H9 (cell line): ENCODE measurements around the gene PRKAR2B. TPM values are rescaled to one million over a fixed set of nuclear protein-coding genes. Genes with fewer than 3 reads are reported as not detected.

Experiments used
- DNase-seq: peaks from one replicate; pipeline ENCODE4 v3.0.0-alpha.2; 2017
- H2AFZ ChIP-seq: one replicate; pipeline ENCODE4 v1.6.1; 2013; ENCODE audit warnings: mild to moderate bottlenecking, low read length, control low read depth, moderate library complexity
- H2AK5ac ChIP-seq: 2 replicates; pipeline ENCODE4 v1.6.1; 2013; ENCODE audit warnings: low read length, control low read depth, mixed read lengths; ENCODE audit not compliant: insufficient read length
- H2BK120ac ChIP-seq: one replicate; pipeline ENCODE4 v1.6.1; 2013; ENCODE audit warnings: low read depth, mild to moderate bottlenecking, low read length, control low read depth, inconsistent platforms; ENCODE audit not compliant: poor library complexity, severe bottlenecking
- H2BK12ac ChIP-seq: 2 replicates; pipeline ENCODE4 v1.6.1; 2013; ENCODE audit warnings: low read length, control low read depth, mixed read lengths, low read depth; ENCODE audit not compliant: insufficient read length
- H2BK15ac ChIP-seq: 2 replicates; pipeline ENCODE4 v1.6.1; 2013; ENCODE audit warnings: low read depth, low read length, control low read depth
- H2BK20ac ChIP-seq: one replicate; pipeline ENCODE4 v1.6.1; 2013; ENCODE audit warnings: low read depth, mild to moderate bottlenecking, low read length, control low read depth, inconsistent platforms; ENCODE audit not compliant: poor library complexity, severe bottlenecking
- H2BK5ac ChIP-seq: 2 replicates; pipeline ENCODE4 v1.6.1; 2013; ENCODE audit warnings: low read length, control low read depth, mixed read lengths; ENCODE audit not compliant: insufficient read length
- H3K14ac ChIP-seq: 2 replicates; pipeline ENCODE4 v1.6.1; 2013; ENCODE audit warnings: low read length, control low read depth; ENCODE audit not compliant: insufficient read depth
- H3K18ac ChIP-seq: 2 replicates; pipeline ENCODE4 v1.6.1; 2013; ENCODE audit warnings: low read depth, mild to moderate bottlenecking, mixed read lengths, low read length, control low read depth; ENCODE audit not compliant: insufficient read length
- H3K23ac ChIP-seq: 2 replicates; pipeline ENCODE4 v1.6.1; 2013; ENCODE audit warnings: low read length, control low read depth, mixed read lengths, low read depth; ENCODE audit not compliant: insufficient read length
- H3K23me2 ChIP-seq: 2 replicates; pipeline ENCODE4 v1.6.1; 2013; ENCODE audit warnings: low read depth, mild to moderate bottlenecking, mixed read lengths, low read length, control low read depth; ENCODE audit not compliant: insufficient read length, poor library complexity, severe bottlenecking
- H3K27ac ChIP-seq: 2 replicates; pipeline ENCODE4 v1.5.1; 2013; ENCODE audit warnings: low read length, control low read depth, mixed read lengths, low read depth; ENCODE audit not compliant: insufficient read length
- H3K27me3 ChIP-seq: 2 replicates; pipeline ENCODE4 v1.6.1; 2013; ENCODE audit warnings: low read length, control low read depth, inconsistent platforms; ENCODE audit not compliant: insufficient read depth
- H3K4ac ChIP-seq: 2 replicates; pipeline ENCODE4 v1.6.1; 2013; ENCODE audit warnings: low read depth, mild to moderate bottlenecking, control low read depth, inconsistent platforms, low read length, moderate library complexity
- H3K4me1 ChIP-seq: 2 replicates; pipeline ENCODE4 v1.6.1; 2013; ENCODE audit warnings: low read length, control low read depth, inconsistent platforms; ENCODE audit not compliant: insufficient read depth
- H3K4me2 ChIP-seq: 2 replicates; pipeline ENCODE4 v1.6.1; 2013; ENCODE audit warnings: low read length, control low read depth, mixed read lengths; ENCODE audit not compliant: insufficient read length, insufficient read depth
- H3K56ac ChIP-seq: 2 replicates; pipeline ENCODE4 v1.6.1; 2013; ENCODE audit warnings: low read depth, mild to moderate bottlenecking, mixed read lengths, low read length, control low read depth; ENCODE audit not compliant: insufficient read length
- H3K79me1 ChIP-seq: 2 replicates; pipeline ENCODE4 v1.6.1; 2013; ENCODE audit warnings: low read depth, mild to moderate bottlenecking, moderate library complexity, low read length, control low read depth, inconsistent platforms; ENCODE audit not compliant: insufficient read depth, poor library complexity, severe bottlenecking
- H3K79me2 ChIP-seq: 2 replicates; pipeline ENCODE4 v1.6.1; 2013; ENCODE audit warnings: low read length, control low read depth, inconsistent platforms; ENCODE audit not compliant: insufficient read depth
- H3K9ac ChIP-seq: 2 replicates; pipeline ENCODE4 v1.6.1; 2013; ENCODE audit warnings: low read length, control low read depth, mixed read lengths; ENCODE audit not compliant: insufficient read length; ENCODE audit errors: extremely low read depth
- H3K9me3 ChIP-seq: one replicate; pipeline ENCODE4 v1.6.1; 2013; ENCODE audit warnings: low read depth, low read length, inconsistent platforms; ENCODE audit not compliant: control insufficient read depth
- H3T11ph ChIP-seq: one replicate; pipeline ENCODE4 v1.6.1; 2013; ENCODE audit warnings: mild to moderate bottlenecking, low read length, control low read depth, inconsistent platforms
- H4K20me1 ChIP-seq: one replicate; pipeline ENCODE4 v1.6.1; 2013; ENCODE audit not compliant: control insufficient read depth, insufficient read length, insufficient read depth
- H4K5ac ChIP-seq: 2 replicates; pipeline ENCODE4 v1.6.1; 2013; ENCODE audit warnings: low read depth, mild to moderate bottlenecking, mixed read lengths, low read length, control low read depth; ENCODE audit not compliant: insufficient read length
- H4K8ac ChIP-seq: replicated peaks from 2 replicates; pipeline ENCODE4 v1.6.1; 2013; ENCODE audit warnings: low read length, control low read depth, mixed read lengths, low read depth; ENCODE audit not compliant: insufficient read length
- H4K91ac ChIP-seq: 2 replicates; pipeline ENCODE4 v1.6.1; 2013; ENCODE audit warnings: low read depth, mild to moderate bottlenecking, moderate library complexity, mixed read lengths, low read length, control low read depth; ENCODE audit not compliant: insufficient read length
- H3K27ac Mint-ChIP-seq, 3 experiments: 2 replicates in 2 of 3; 3 replicates in 1 of 3; pipeline ENCODE4 v1.8.0; 2020 to 2021; ENCODE audit warnings: mixed read lengths in 3 of 3, mild to moderate bottlenecking in 1 of 3, moderate library complexity in 1 of 3
- H3K27me3 Mint-ChIP-seq: 2 replicates; pipeline ENCODE4 v1.8.0; 2021; ENCODE audit warnings: low read depth, mild to moderate bottlenecking, moderate library complexity, mixed read lengths
- H3K36me3 Mint-ChIP-seq, 3 experiments: 2 replicates in 2 of 3; 3 replicates in 1 of 3; pipeline ENCODE4 v1.8.0; 2020 to 2021; ENCODE audit warnings: low read depth in 3 of 3, mixed read lengths in 3 of 3; ENCODE audit not compliant: insufficient read depth in 1 of 3
- H3K4me1 Mint-ChIP-seq, 2 experiments: 2 replicates each; pipeline ENCODE4 v1.8.0; 2020; ENCODE audit warnings: mixed read lengths in 2 of 2
- H3K4me3 Mint-ChIP-seq, 2 experiments: 2 replicates in 1 of 2; 3 replicates in 1 of 2; pipeline ENCODE4 v1.8.0; 2020 to 2021; ENCODE audit warnings: mild to moderate bottlenecking in 2 of 2, mixed read lengths in 2 of 2, moderate library complexity in 1 of 2
- H3K9me3 Mint-ChIP-seq, 2 experiments: 2 replicates in 1 of 2; 3 replicates in 1 of 2; pipeline ENCODE4 v1.8.0; 2020; ENCODE audit warnings: mild to moderate bottlenecking in 2 of 2, mixed read lengths in 2 of 2, moderate library complexity in 1 of 2
- CTCF ChIP-seq: fragments of 200-600 bp; sonication (generic); conservative IDR thresholded peaks from 3 replicates; pipeline ENCODE4 v1.8.0; 2021; ENCODE audit warnings: antibody characterized with exemption, mild to moderate bottlenecking
- WGBS: extraction: QIAGEN DNeasy Blood & Tissue Kit; methylation state at CpG from one replicate; pipeline ENCODE4 v1.1.7; 2013; ENCODE audit warnings: missing lambda C conversion rate, low lambda C conversion rate, mixed read lengths; ENCODE audit not compliant: insufficient read length; ENCODE audit errors: extremely low coverage; 5-methylcytosine and 5-hydroxymethylcytosine counted together
- total RNA-seq: library from RNA; stranded (reverse); gene quantifications from 2 replicates; pipeline ENCODE4 v1.2.1, GENCODE V29; 2021

The PRKAR2B gene
- total RNA-seq, 1 experiment from 2014 or later = 16.6 TPM

GRCh38 chr7:107125475-107125874 lies 81.0 kb downstream of the PRKAR2B start:
- no peak overlapping the region for H2AK5ac ChIP-seq
- WGBS = no CpG with 5 or more reads among the region's 5 CpGs
- no peak overlapping the region for H3K27ac ChIP-seq
- no peak overlapping the region for H4K91ac ChIP-seq
- no peak overlapping the region for H4K8ac ChIP-seq
- no peak overlapping the region for H3T11ph ChIP-seq
- no peaks in the 10 kb centered on the region for H3K27me3 Mint-ChIP-seq
- no peaks in the 10 kb centered on the region; a peak in 2 of 7 replicates for H3K36me3 Mint-ChIP-seq
- H3K23me2 ChIP-seq = no peaks in the 10 kb centered on the region
- TF ChIP-seq CTCF = no peak
- H3K4me3 Mint-ChIP-seq = no peak overlapping the region
- DNase-seq = no peak
- H3K18ac ChIP-seq = no peak overlapping the region
- H3K4me1 Mint-ChIP-seq = peaks cover 17 to 29% of the 10 kb centered on the region in 2 experiments
- H3K27ac Mint-ChIP-seq = no peak overlapping the region; a peak in 1 of 7 replicates
- H3K4ac ChIP-seq = no peak overlapping the region
- no peak overlapping the region for H3K23ac ChIP-seq
- H3K79me1 ChIP-seq = peaks cover 3% of the 10 kb centered on the region
- H3K9ac ChIP-seq = no peak overlapping the region
- H3K9me3 Mint-ChIP-seq = no peaks in the 10 kb centered on the region
- no peak overlapping the region for H2BK120ac ChIP-seq
- no peak overlapping the region for H3K14ac ChIP-seq
- H4K20me1 ChIP-seq = no peaks in the 10 kb centered on the region
- H2AFZ ChIP-seq = no peak overlapping the region
- H2BK15ac ChIP-seq = no peak overlapping the region
- H3K4me1 ChIP-seq = no peaks in the 10 kb centered on the region; the same call in 1 of the 2 replicates
- H2BK5ac ChIP-seq = no peak overlapping the region
- no peak overlapping the region for H3K4me2 ChIP-seq
- H3K79me2 ChIP-seq = no peaks in the 10 kb centered on the region; the same call in 1 of the 2 replicates
- H2BK20ac ChIP-seq = no peak overlapping the region
- no peak overlapping the region for H2BK12ac ChIP-seq
- H3K9me3 ChIP-seq = no peaks in the 10 kb centered on the region
- no peak overlapping the region for H3K56ac ChIP-seq
- H4K5ac ChIP-seq = no peak overlapping the region
- no peaks in the 10 kb centered on the region for H3K27me3 ChIP-seq
